GM12878 (cell line): ENCODE data around the gene STAM2. TPM values are rescaled to one million over a fixed set of nuclear protein-coding genes. Genes with fewer than 3 reads are reported as not detected.

Experiments
- ATF7 ChIP-seq: fragments of 450-650 bp; IDR thresholded peaks from 2 replicates; pipeline ENCODE4 v1.6.1; 2016; ENCODE audit warnings: low read depth, mild to moderate bottlenecking
- CHD1 ChIP-seq: IDR thresholded peaks from 2 replicates; pipeline ENCODE4 v1.6.1; 2012; ENCODE audit warnings: low read depth, low read length, improper control_type of control experiment
- CREB1 ChIP-seq: IDR thresholded peaks from 2 replicates; pipeline ENCODE4 v1.6.1; 2012; ENCODE audit warnings: low read depth, mild to moderate bottlenecking, inconsistent platforms
- DPF2 ChIP-seq: fragments of 450-650 bp; IDR thresholded peaks from 2 replicates; pipeline ENCODE4 v1.6.1; 2017; ENCODE audit warnings: mild to moderate bottlenecking
- FOXM1 ChIP-seq: IDR thresholded peaks from 2 replicates; pipeline ENCODE4 v1.6.1; 2012; ENCODE audit warnings: low read depth, mild to moderate bottlenecking, inconsistent platforms, low read length, moderate library complexity
- MEF2B ChIP-seq: fragments of 450-650 bp; IDR thresholded peaks from 2 replicates; pipeline ENCODE4 v1.6.1; 2018; ENCODE audit warnings: mild to moderate bottlenecking, moderate library complexity; ENCODE audit not compliant: partially characterized antibody, poor library complexity, severe bottlenecking
- RB1 ChIP-seq: fragments of 450-650 bp; formaldehyde crosslinking; IDR thresholded peaks from 2 replicates; pipeline ENCODE4 v1.6.1; 2017; ENCODE audit warnings: mild to moderate bottlenecking, borderline replicate concordance
- SMAD1 ChIP-seq: fragments of 450-650 bp; IDR thresholded peaks from 2 replicates; pipeline ENCODE4 v1.6.1; 2018; ENCODE audit warnings: mild to moderate bottlenecking, low read depth; ENCODE audit not compliant: partially characterized antibody
- SP1 ChIP-seq: IDR thresholded peaks from one replicate; pipeline ENCODE4 v1.6.1; 2011; ENCODE audit warnings: low read depth, low read length
- SREBF2 ChIP-seq: IDR thresholded peaks from 2 replicates; pipeline ENCODE4 v1.6.1; 2012; ENCODE audit warnings: mild to moderate bottlenecking, low read length
- SUZ12 ChIP-seq: fragments of 200-600 bp; sonication (generic); IDR thresholded peaks from one replicate; pipeline ENCODE4 v1.6.1; 2018; ENCODE audit warnings: antibody characterized with exemption, mild to moderate bottlenecking; ENCODE audit not compliant: unreplicated experiment
- TCF7 ChIP-seq: IDR thresholded peaks from 2 replicates; pipeline ENCODE4 v1.6.1; 2014; ENCODE audit warnings: antibody characterized with exemption, borderline replicate concordance
- YBX1 ChIP-seq: fragments of 450-650 bp; IDR thresholded peaks from 2 replicates; pipeline ENCODE4 v1.6.1; 2016; ENCODE audit warnings: antibody characterized with exemption
- polyA plus RNA-seq, 11 experiments: library from polyadenylated mRNA; depleted of rRNA in 4 of 11; unstranded in 6 of 11; stranded (reverse) in 5 of 11; fragments of >200 nt; fragmentation: Nextera tagmentation in 4 of 11; fragmentation: Illumina TruSeq in 1 of 11; extraction: Ambion mirVana in 4 of 11; extraction: Trizol in 1 of 11; gene quantifications; 1 replicate in 1 of 11; 2 replicates in 10 of 11; pipeline versions ENCODE4 v1.2.1 to v1.2.3, GENCODE V29; 2011 to 2016; ENCODE audit warnings: inconsistent platforms in 2 of 11, missing spikeins in 2 of 11, low read depth in 1 of 11
- total RNA-seq, 4 experiments: library from RNA; depleted of rRNA in 3 of 4; stranded (reverse); fragments of >200 nt in 3 of 4; fragmentation: Illumina TruSeq in 1 of 4; extraction: Trizol in 1 of 4; gene quantifications; 2 replicates each; pipeline versions ENCODE4 v1.2.1 to v1.2.3, GENCODE V29; 2013 to 2021
- TF ChIP-seq, protein P1 (sequence below): IDR thresholded peaks from 2 replicates; pipeline ENCODE4 v1.6.1; 2011; ENCODE audit warnings: borderline replicate concordance, low read depth, mild to moderate bottlenecking, moderate library complexity, mixed read lengths, low read length; ENCODE audit not compliant: insufficient read depth; ENCODE audit errors: extremely low read length
- TF ChIP-seq, protein P2 (sequence below): fragments of 450-650 bp; formaldehyde crosslinking; IDR thresholded peaks from 2 replicates; pipeline ENCODE4 v1.4.0; 2020; ENCODE audit warnings: mild to moderate bottlenecking, moderate library complexity
- TF ChIP-seq, protein P3 (sequence below): IDR thresholded peaks from 2 replicates; pipeline ENCODE4 v1.6.1; 2012; ENCODE audit warnings: low read depth, low read length, improper control_type of control experiment
- TF ChIP-seq, protein P4 (sequence below): IDR thresholded peaks from 2 replicates; pipeline ENCODE4 v1.6.1; 2012; ENCODE audit warnings: low read depth, low read length, improper control_type of control experiment
- TF ChIP-seq, protein P5 (sequence below): fragments of 450-650 bp; IDR thresholded peaks from 2 replicates; pipeline ENCODE4 v1.6.1; 2018; ENCODE audit warnings: mild to moderate bottlenecking, low read depth, moderate library complexity; ENCODE audit not compliant: partially characterized antibody

STAM2 gene
- total and polyA plus RNA-seq, 10 of the 15 experiments (the other 5 are each of a cell fraction or from before 2014, with no cell fraction given) = 4.4 to 21.6 (median 16.2) TPM

DNA sequence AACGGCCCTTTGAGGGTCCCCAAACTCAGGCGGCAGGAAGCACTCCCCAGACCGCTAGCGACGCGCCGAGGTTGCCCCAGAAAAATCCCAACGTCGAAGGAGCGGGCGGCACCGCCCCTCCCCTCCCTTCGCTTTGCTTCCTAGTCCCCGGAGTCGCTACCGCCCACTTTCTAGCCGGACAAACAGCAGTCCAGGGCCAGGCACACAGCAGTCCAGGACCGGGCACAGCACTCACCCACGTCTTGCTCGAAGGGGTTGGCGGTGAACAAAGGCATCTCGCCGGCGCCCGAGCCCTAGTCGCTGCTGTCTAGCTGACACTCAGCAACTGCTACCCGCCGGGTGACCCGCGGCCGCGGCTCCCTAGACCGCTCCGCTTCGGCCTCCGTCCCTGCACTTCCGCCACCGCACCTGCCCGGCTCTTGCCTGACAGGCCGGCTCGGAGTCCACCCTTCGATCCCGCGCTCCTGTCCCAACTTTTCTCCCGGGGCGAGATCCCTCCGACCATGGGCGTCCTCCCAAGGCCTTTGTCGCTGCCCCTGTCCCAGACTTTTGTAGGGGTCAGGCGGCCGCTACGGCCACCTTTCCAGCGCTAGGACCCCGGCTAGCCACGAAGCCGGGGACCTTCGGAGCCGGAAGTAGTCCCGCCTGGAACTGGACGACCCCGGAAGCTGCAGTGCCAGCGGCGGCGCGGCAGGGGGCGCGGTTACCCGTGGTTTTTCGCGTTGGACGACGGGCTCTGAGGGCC is at the start of gene STAM2 (continued):
- TF ChIP-seq SMAD1 (peak; percentile 19), YBX1 (no peak), RB1 (peak; percentile 89), ATF7 (peak; percentile 22; the same call in 1 of the 2 replicates), DPF2 (peak; percentile 50), CHD1 (no peak), SREBF2 (no peak), FOXM1 (peak; percentile 17; the same call in 1 of the 2 replicates), MEF2B (peak; percentile 18), SUZ12 (no peak), CREB1 (no peak; the same call in 1 of the 2 replicates), SP1 (peak; percentile 62), TCF7 (no peak)
- TF ChIP-seq, protein P1, sequence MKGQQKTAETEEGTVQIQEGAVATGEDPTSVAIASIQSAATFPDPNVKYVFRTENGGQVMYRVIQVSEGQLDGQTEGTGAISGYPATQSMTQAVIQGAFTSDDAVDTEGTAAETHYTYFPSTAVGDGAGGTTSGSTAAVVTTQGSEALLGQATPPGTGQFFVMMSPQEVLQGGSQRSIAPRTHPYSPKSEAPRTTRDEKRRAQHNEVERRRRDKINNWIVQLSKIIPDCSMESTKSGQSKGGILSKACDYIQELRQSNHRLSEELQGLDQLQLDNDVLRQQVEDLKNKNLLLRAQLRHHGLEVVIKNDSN = no peak
- TF ChIP-seq, protein P2, sequence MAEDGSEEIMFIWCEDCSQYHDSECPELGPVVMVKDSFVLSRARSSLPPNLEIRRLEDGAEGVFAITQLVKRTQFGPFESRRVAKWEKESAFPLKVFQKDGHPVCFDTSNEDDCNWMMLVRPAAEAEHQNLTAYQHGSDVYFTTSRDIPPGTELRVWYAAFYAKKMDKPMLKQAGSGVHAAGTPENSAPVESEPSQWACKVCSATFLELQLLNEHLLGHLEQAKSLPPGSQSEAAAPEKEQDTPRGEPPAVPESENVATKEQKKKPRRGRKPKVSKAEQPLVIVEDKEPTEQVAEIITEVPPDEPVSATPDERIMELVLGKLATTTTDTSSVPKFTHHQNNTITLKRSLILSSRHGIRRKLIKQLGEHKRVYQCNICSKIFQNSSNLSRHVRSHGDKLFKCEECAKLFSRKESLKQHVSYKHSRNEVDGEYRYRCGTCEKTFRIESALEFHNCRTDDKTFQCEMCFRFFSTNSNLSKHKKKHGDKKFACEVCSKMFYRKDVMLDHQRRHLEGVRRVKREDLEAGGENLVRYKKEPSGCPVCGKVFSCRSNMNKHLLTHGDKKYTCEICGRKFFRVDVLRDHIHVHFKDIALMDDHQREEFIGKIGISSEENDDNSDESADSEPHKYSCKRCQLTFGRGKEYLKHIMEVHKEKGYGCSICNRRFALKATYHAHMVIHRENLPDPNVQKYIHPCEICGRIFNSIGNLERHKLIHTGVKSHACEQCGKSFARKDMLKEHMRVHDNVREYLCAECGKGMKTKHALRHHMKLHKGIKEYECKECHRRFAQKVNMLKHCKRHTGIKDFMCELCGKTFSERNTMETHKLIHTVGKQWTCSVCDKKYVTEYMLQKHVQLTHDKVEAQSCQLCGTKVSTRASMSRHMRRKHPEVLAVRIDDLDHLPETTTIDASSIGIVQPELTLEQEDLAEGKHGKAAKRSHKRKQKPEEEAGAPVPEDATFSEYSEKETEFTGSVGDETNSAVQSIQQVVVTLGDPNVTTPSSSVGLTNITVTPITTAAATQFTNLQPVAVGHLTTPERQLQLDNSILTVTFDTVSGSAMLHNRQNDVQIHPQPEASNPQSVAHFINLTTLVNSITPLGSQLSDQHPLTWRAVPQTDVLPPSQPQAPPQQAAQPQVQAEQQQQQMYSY (CRISPR knock-in tag) = no peak; the same call in 1 of the 2 replicates
- TF ChIP-seq, protein P3, sequence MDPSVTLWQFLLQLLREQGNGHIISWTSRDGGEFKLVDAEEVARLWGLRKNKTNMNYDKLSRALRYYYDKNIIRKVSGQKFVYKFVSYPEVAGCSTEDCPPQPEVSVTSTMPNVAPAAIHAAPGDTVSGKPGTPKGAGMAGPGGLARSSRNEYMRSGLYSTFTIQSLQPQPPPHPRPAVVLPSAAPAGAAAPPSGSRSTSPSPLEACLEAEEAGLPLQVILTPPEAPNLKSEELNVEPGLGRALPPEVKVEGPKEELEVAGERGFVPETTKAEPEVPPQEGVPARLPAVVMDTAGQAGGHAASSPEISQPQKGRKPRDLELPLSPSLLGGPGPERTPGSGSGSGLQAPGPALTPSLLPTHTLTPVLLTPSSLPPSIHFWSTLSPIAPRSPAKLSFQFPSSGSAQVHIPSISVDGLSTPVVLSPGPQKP = peak; percentile 90
- TF ChIP-seq, protein P4, sequence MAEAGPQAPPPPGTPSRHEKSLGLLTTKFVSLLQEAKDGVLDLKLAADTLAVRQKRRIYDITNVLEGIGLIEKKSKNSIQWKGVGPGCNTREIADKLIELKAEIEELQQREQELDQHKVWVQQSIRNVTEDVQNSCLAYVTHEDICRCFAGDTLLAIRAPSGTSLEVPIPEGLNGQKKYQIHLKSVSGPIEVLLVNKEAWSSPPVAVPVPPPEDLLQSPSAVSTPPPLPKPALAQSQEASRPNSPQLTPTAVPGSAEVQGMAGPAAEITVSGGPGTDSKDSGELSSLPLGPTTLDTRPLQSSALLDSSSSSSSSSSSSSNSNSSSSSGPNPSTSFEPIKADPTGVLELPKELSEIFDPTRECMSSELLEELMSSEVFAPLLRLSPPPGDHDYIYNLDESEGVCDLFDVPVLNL = no peak
- TF ChIP-seq, protein P5, sequence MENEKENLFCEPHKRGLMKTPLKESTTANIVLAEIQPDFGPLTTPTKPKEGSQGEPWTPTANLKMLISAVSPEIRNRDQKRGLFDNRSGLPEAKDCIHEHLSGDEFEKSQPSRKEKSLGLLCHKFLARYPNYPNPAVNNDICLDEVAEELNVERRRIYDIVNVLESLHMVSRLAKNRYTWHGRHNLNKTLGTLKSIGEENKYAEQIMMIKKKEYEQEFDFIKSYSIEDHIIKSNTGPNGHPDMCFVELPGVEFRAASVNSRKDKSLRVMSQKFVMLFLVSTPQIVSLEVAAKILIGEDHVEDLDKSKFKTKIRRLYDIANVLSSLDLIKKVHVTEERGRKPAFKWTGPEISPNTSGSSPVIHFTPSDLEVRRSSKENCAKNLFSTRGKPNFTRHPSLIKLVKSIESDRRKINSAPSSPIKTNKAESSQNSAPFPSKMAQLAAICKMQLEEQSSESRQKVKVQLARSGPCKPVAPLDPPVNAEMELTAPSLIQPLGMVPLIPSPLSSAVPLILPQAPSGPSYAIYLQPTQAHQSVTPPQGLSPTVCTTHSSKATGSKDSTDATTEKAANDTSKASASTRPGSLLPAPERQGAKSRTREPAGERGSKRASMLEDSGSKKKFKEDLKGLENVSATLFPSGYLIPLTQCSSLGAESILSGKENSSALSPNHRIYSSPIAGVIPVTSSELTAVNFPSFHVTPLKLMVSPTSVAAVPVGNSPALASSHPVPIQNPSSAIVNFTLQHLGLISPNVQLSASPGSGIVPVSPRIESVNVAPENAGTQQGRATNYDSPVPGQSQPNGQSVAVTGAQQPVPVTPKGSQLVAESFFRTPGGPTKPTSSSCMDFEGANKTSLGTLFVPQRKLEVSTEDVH = peak; percentile 22
